Thyroid gland (tissue), 4 donors: ENCODE data around the gene BORCS6. TPM values are rescaled to one million over a fixed set of nuclear protein-coding genes. Genes with fewer than 3 reads are reported as not detected.

Experiments used
- DNase-seq, 2 donors: peaks; one replicate each; pipeline ENCODE4 v3.0.0-alpha.2; 2019
- H3K27ac ChIP-seq, 3 donors: fragments of 200-600 bp; sonication (generic); 1 replicate in 2 of 3; 2 replicates in 1 of 3; pipeline ENCODE4 v1.5.1; 2016 to 2019; ENCODE audit warnings: mild to moderate bottlenecking in 1 of 3, moderate library complexity in 1 of 3
- H3K27me3 ChIP-seq: fragments of 200-600 bp; sonication (generic); one replicate; pipeline ENCODE4 v1.5.1; 2019
- H3K36me3 ChIP-seq, 2 donors: fragments of 200-600 bp; sonication (generic); one replicate each; pipeline ENCODE4 v1.5.1; 2016 to 2019
- H3K4me1 ChIP-seq, 2 donors: fragments of 200-600 bp; sonication (generic); one replicate each; pipeline ENCODE4 v1.5.1; 2017 to 2019
- H3K4me3 ChIP-seq, 3 donors: fragments of 200-600 bp; sonication (generic); replicated peaks in 1 of 3; 1 replicate in 2 of 3; 2 replicates in 1 of 3; pipeline ENCODE4 v1.5.1; 2016; ENCODE audit warnings: mild to moderate bottlenecking in 1 of 3
- H3K9me3 ChIP-seq: fragments of 200-600 bp; sonication (generic); one replicate; pipeline ENCODE4 v1.5.1; 2017
- CTCF ChIP-seq, 6 experiments: fragments of 200-600 bp in 3 of 6; fragments of 450-650 bp in 3 of 6; sonication (generic) in 3 of 6; IDR thresholded peaks; one replicate each; pipeline ENCODE4 v1.5.1; 2016 to 2019; ENCODE audit warnings: antibody characterized with exemption in 6 of 6, mild to moderate bottlenecking in 2 of 6, inconsistent platforms in 1 of 6, moderate library complexity in 1 of 6
- POLR2A ChIP-seq, 2 donors: fragments of 450-650 bp; IDR thresholded peaks; one replicate each; pipeline ENCODE4 v1.6.1; 2017; ENCODE audit warnings: antibody characterized with exemption in 2 of 2, mild to moderate bottlenecking in 2 of 2, moderate library complexity in 1 of 2
- WGBS, 2 donors: methylation state at CpG; one replicate each; pipeline ENCODE4 v1.1.5; 2017; 5-methylcytosine and 5-hydroxymethylcytosine counted together
- intact Hi-C: fragments of 100-400 bp; cut with DNase I; formaldehyde crosslinking; loops from one replicate; pipeline ENCODE4 v1.15.1; 2023
- total RNA-seq, 4 donors: library from RNA; depleted of rRNA; stranded (reverse); fragments of >200 nt; gene quantifications; one replicate each; pipeline ENCODE4 v1.2.3, GENCODE V29; 2016

Gene BORCS6
- total RNA-seq, 4 donors from 2014 or later, result 7.7 to 17.0 (median 15.5) TPM

- H3K9me3 ChIP-seq, result no peaks in the 10 kb centered on the region
- WGBS, 2 donors, result 42% methylated on average over 18 to 20 of the region's 20 CpGs
- intact Hi-C loops, result no loop called here
- H3K4me1 ChIP-seq, result peaks cover 27 to 54% of the 10 kb centered on the region in 2 donors
- peak; percentile 94 to 96 for DNase-seq
- H3K36me3 ChIP-seq, result peaks cover 0 to 13% of the 10 kb centered on the region in 2 donors
- H3K27ac ChIP-seq, result peak overlapping the region; percentile 23 to 100 (median 98)
- H3K4me3 ChIP-seq, result no peak overlapping the region
- TF ChIP-seq CTCF (IDR thresholded peaks at IDR 0.05), result peak; percentile 79 to 94 (median 90)
- TF ChIP-seq POLR2A (IDR thresholded peaks at IDR 0.05), result peak in 1 of 2 donors; percentile 14
- H3K27me3 ChIP-seq, result no peaks in the 10 kb centered on the region
Observed at GRCh38 chr17:8158267-8159031, 31.5 kb downstream of the BORCS6 start.

DNA sequence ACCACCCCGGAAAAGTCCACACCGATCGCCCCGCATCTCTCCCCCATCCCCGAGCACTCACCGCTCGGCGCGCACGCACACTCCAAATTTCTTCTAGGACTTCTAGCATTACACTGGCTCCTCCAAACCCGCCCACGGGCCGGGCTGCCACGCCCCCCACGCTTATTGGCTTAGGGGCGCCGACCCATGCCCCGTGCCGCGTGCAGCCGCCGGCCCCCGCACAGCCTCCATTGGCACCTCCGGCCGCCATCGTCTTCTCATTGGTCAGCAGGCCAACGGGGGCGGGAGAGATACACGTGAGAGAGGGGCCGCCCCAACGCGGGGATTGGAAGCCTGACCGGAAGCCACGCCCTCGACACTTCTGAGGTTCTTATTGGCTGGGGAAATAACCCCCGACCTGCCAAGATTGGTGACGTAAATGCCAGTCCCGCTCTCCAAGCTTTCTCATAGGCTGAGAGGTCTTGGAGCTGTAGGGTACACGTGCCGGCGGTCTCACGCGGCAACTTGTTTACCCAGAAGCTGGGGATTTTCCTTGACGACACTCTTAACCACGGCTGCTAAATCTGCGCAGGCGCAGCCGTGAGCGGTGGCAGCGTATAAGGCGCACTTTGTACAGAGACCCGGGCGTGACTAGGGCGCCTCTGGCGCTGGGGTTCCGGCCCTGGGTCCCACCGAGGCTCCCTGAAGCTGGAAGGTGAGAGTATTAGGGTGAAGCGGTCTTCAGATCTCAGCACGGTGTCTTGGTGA lies 33.6 kb downstream of the BORCS6 start:
- WGBS, 2 donors, result 1% methylated on average over 30 to 50 of the region's 59 CpGs
- H3K36me3 ChIP-seq, result peaks cover 4 to 13% of the 10 kb centered on the region in 2 donors
- intact Hi-C loops, result no loop called here
- DNase-seq, result peak; percentile 100
- H3K4me1 ChIP-seq, result peaks cover 30 to 54% of the 10 kb centered on the region in 2 donors
- H3K27ac ChIP-seq, result peak overlapping the region; percentile 98 to 100 (median 100)
- TF ChIP-seq CTCF (IDR thresholded peaks at IDR 0.05) (no peak), POLR2A (IDR thresholded peaks at IDR 0.05) (peak; percentile 100)
- no peaks in the 10 kb centered on the region for H3K9me3 ChIP-seq
- H3K27me3 ChIP-seq, result no peaks in the 10 kb centered on the region
- peak overlapping the region; percentile 63 to 100 (median 81) for H3K4me3 ChIP-seq

DNA sequence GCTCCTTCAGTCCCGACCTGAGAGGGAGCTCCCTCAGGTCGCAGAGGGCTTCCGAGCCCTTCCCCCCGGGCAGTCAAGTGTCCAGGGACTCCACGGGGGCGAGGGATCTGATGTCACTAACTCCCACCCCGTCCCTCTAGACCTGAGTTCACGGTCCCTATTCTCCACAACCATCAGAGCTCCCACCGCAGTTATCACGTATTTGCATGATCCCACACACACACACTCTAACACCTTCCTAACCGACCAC lies 34.1 kb downstream of the BORCS6 start:
- WGBS, 2 donors, result 1 to 3% methylated on average over 11 of the region's 11 CpGs

GRCh38 chr17:8155231-8155995 lies 34.6 kb downstream of the BORCS6 start:
- no peak for TF ChIP-seq CTCF (IDR thresholded peaks at IDR 0.05)
- peak; percentile 39 to 92 for TF ChIP-seq POLR2A (IDR thresholded peaks at IDR 0.05)
- Histone ChIP-seq H3K4me3 (peak overlapping the region; percentile 63 to 100 (median 81)), H3K36me3 (peaks cover 8 to 9% of the 10 kb centered on the region in 2 donors), H3K27ac (peak overlapping the region; percentile 98 to 100 (median 100)), H3K9me3 (no peaks in the 10 kb centered on the region), H3K27me3 (no peaks in the 10 kb centered on the region), H3K4me1 (peaks cover 31 to 55% of the 10 kb centered on the region in 2 donors)
- intact Hi-C loops, result no loop called here
- peak; percentile 81 to 82 for DNase-seq
- WGBS, 2 donors, result 17 to 20% methylated on average over 14 of the region's 14 CpGs

More for the DNA sequence above, 34.1 kb downstream of the BORCS6 start:
- no peak for DNase-seq
- no peak for TF ChIP-seq POLR2A (IDR thresholded peaks at IDR 0.05)
- TF ChIP-seq CTCF (IDR thresholded peaks at IDR 0.05), result no peak
- Histone ChIP-seq H3K4me1 (peaks cover 29 to 54% of the 10 kb centered on the region in 2 donors), H3K9me3 (no peaks in the 10 kb centered on the region), H3K27me3 (no peaks in the 10 kb centered on the region), H3K4me3 (peak overlapping the region; percentile 63 to 100 (median 81)), H3K36me3 (peaks cover 4 to 8% of the 10 kb centered on the region in 2 donors), H3K27ac (peak overlapping the region; percentile 98 to 100 (median 100))
- intact Hi-C loops, result no loop called here
